Loucy (cell line): ENCODE data around the gene ITPKA.

Experiments used
- H2AFZ ChIP-seq: fragments of 200-600 bp; sonication (generic); 2 replicates; pipeline ENCODE4 v1.6.0; 2016; ENCODE audit warnings: antibody characterized with exemption, mild to moderate bottlenecking, low read length, moderate library complexity
- H3F3A ChIP-seq: fragments of 200-600 bp; 2 replicates; pipeline ENCODE4 v1.6.0; 2016; ENCODE audit warnings: antibody characterized with exemption, low read depth, mild to moderate bottlenecking
- H3K27me3 ChIP-seq: fragments of 200-600 bp; sonication (generic); 2 replicates; pipeline ENCODE4 v1.6.1; 2014; ENCODE audit warnings: low read length, mild to moderate bottlenecking; ENCODE audit not compliant: insufficient read depth, poor library complexity, severe bottlenecking
- H3K36me3 ChIP-seq: fragments of 200-600 bp; sonication (generic); 2 replicates; pipeline ENCODE4 v1.6.1; 2016; ENCODE audit warnings: low read length; ENCODE audit not compliant: insufficient read depth
- H3K4me1 ChIP-seq: fragments of 200-600 bp; sonication (generic); 2 replicates; pipeline ENCODE4 v1.5.1; 2014; ENCODE audit warnings: low read length, mild to moderate bottlenecking; ENCODE audit not compliant: insufficient read depth, poor library complexity, severe bottlenecking
- H3K4me2 ChIP-seq: fragments of 200-600 bp; sonication (generic); 2 replicates; pipeline ENCODE4 v1.6.0; 2014; ENCODE audit warnings: antibody characterized with exemption, low read length, low read depth, mild to moderate bottlenecking; ENCODE audit not compliant: poor library complexity, severe bottlenecking
- H3K4me3 ChIP-seq: fragments of 200-600 bp; sonication (generic); 2 replicates; pipeline ENCODE4 v1.5.1; 2014; ENCODE audit warnings: low read length, mild to moderate bottlenecking, mixed read lengths; ENCODE audit not compliant: poor library complexity, severe bottlenecking
- H3K79me2 ChIP-seq: fragments of 200-600 bp; sonication (generic); 2 replicates; pipeline ENCODE4 v1.6.1; 2014; ENCODE audit warnings: low read length; ENCODE audit not compliant: insufficient read depth
- H3K9ac ChIP-seq: fragments of 200-600 bp; sonication (generic); 2 replicates; pipeline ENCODE4 v1.6.0; 2014; ENCODE audit warnings: mild to moderate bottlenecking, low read depth, low read length, moderate library complexity; ENCODE audit not compliant: poor library complexity, severe bottlenecking
- H3K9me2 ChIP-seq: fragments of 200-600 bp; sonication (generic); replicated peaks from 2 replicates; pipeline ENCODE4 v1.6.1; 2016; ENCODE audit warnings: low read depth, low read length, mixed read lengths
- H3K9me3 ChIP-seq: fragments of 200-600 bp; sonication (generic); 2 replicates; pipeline ENCODE4 v1.6.1; 2014; ENCODE audit warnings: mild to moderate bottlenecking, antibody characterized with exemption, low read length, low read depth; ENCODE audit not compliant: insufficient read depth
- H4K20me1 ChIP-seq: fragments of 200-600 bp; sonication (generic); 2 replicates; pipeline ENCODE4 v1.6.0; 2014; ENCODE audit warnings: antibody characterized with exemption, low read length, mild to moderate bottlenecking; ENCODE audit not compliant: insufficient read depth, poor library complexity, severe bottlenecking
- CTCF ChIP-seq: fragments of 200-600 bp; sonication (generic); conservative IDR thresholded peaks from 2 replicates; pipeline ENCODE4 v1.5.1; 2014; ENCODE audit warnings: mild to moderate bottlenecking, antibody characterized with exemption, low read length
- EZH2phosphoT487 ChIP-seq: fragments of 200-600 bp; IDR thresholded peaks from 2 replicates; pipeline ENCODE4 v1.6.1; 2018; ENCODE audit warnings: antibody characterized with exemption, mild to moderate bottlenecking, moderate library complexity, borderline replicate concordance

Gene ITPKA

GRCh38 chr15:41486286-41486685, 7.4 kb upstream of the ITPKA start:
- peaks cover 5% of the 10 kb centered on the region for H3K4me1 ChIP-seq
- H3K4me3 ChIP-seq: no peak overlapping the region
- no peak overlapping the region for H3K4me2 ChIP-seq
- no peaks in the 10 kb centered on the region for H4K20me1 ChIP-seq
- H2AFZ ChIP-seq: no peak overlapping the region
- no peaks in the 10 kb centered on the region; the same call in 1 of the 2 replicates for H3F3A ChIP-seq
- H3K9me3 ChIP-seq: no peaks in the 10 kb centered on the region
- no peaks in the 10 kb centered on the region for H3K79me2 ChIP-seq
- H3K27me3 ChIP-seq: no peaks in the 10 kb centered on the region
- no peaks in the 10 kb centered on the region for H3K9me2 ChIP-seq
- no peak overlapping the region for H3K9ac ChIP-seq
- peaks cover 18% of the 10 kb centered on the region; the same call in 1 of the 2 replicates for H3K36me3 ChIP-seq
- no peak for TF ChIP-seq EZH2phosphoT487
- TF ChIP-seq CTCF: no peak

- H3K36me3 ChIP-seq: peaks cover 8% of the 10 kb centered on the region; the same call in 1 of the 2 replicates
- H3K4me1 ChIP-seq: peaks cover 6% of the 10 kb centered on the region
- H3K9me3 ChIP-seq: no peaks in the 10 kb centered on the region
- no peaks in the 10 kb centered on the region for H3K79me2 ChIP-seq
- no peaks in the 10 kb centered on the region for H4K20me1 ChIP-seq
- no peaks in the 10 kb centered on the region for H3K9me2 ChIP-seq
- TF ChIP-seq CTCF: no peak
- TF ChIP-seq EZH2phosphoT487: no peak
- no peak overlapping the region for H3K4me3 ChIP-seq
- no peaks in the 10 kb centered on the region for H3K27me3 ChIP-seq
- H3F3A ChIP-seq: no peaks in the 10 kb centered on the region
- no peak overlapping the region for H2AFZ ChIP-seq
- H3K9ac ChIP-seq: no peak overlapping the region
- no peak overlapping the region for H3K4me2 ChIP-seq
Observed at GRCh38 chr15:41487381-41487780, 6.3 kb upstream of the ITPKA start.

- Histone ChIP-seq H3K9me3 (no peaks in the 10 kb centered on the region), H3K4me1 (peaks cover 10% of the 10 kb centered on the region), H3K4me2 (no peak overlapping the region), H3K36me3 (peaks cover 4% of the 10 kb centered on the region; the same call in 1 of the 2 replicates), H3K79me2 (no peaks in the 10 kb centered on the region), H3K9me2 (no peaks in the 10 kb centered on the region), H3K9ac (no peak overlapping the region), H2AFZ (no peak overlapping the region), H3K27me3 (no peaks in the 10 kb centered on the region), H3K4me3 (no peak overlapping the region), H3F3A (no peaks in the 10 kb centered on the region), H4K20me1 (no peaks in the 10 kb centered on the region)
- TF ChIP-seq CTCF: no peak
- TF ChIP-seq EZH2phosphoT487: no peak
Observed at GRCh38 chr15:41487802-41488201, 5.9 kb upstream of the ITPKA start.
